Coronary artery (tissue), 2 donors: ENCODE measurements around the gene PSEN2.
A peak's percentile ranks its signal among the peaks of the same experiment; 100 is the strongest.
"Not testable (repeated sequence)": the region's sequence is repeated elsewhere in the genome, so short reads cannot be mapped to it uniquely, and the experiment has no call there.

ENCODE experiments used
- DNase-seq: peaks from one replicate; pipeline ENCODE4 v3.0.0-alpha.2; 2017; ENCODE audit warnings: low spot score
- H3K27ac ChIP-seq, 2 donors: fragments of 200-600 bp; sonication (generic); one replicate each; pipeline ENCODE4 v1.5.1; 2016 to 2019
- H3K4me3 ChIP-seq: fragments of 200-600 bp; sonication (generic); 2 replicates; pipeline ENCODE4 v1.5.1; 2016; ENCODE audit warnings: mild to moderate bottlenecking, moderate library complexity
- CTCF ChIP-seq: fragments of 200-600 bp; sonication (generic); IDR thresholded peaks from one replicate; pipeline ENCODE4 v1.5.1; 2019; ENCODE audit warnings: antibody characterized with exemption

Gene PSEN2

GRCh38 chr1:226826479-226827261 lies 43.7 kb upstream of the PSEN2 start:
- Histone ChIP-seq H3K4me3 (no peak overlapping the region), H3K27ac (peak overlapping the region in 1 of 2 donors; percentile 65)
- no peak for TF ChIP-seq CTCF
- no peak for DNase-seq

GRCh38 chr1:226827458-226827857 lies 43.0 kb upstream of the PSEN2 start:
- DNase-seq = no peak
- Histone ChIP-seq H3K4me3 (peak overlapping the region; percentile 44), H3K27ac (peak overlapping the region; percentile 65 to 80)
- no peak for TF ChIP-seq CTCF

GRCh38 chr1:226827968-226828513 lies 42.4 kb upstream of the PSEN2 start:
- peak overlapping the region; percentile 44 for H3K4me3 ChIP-seq
- peak; percentile 90 for TF ChIP-seq CTCF
- peak; percentile 96 for DNase-seq
- peak overlapping the region; percentile 65 to 80 for H3K27ac ChIP-seq

DNA sequence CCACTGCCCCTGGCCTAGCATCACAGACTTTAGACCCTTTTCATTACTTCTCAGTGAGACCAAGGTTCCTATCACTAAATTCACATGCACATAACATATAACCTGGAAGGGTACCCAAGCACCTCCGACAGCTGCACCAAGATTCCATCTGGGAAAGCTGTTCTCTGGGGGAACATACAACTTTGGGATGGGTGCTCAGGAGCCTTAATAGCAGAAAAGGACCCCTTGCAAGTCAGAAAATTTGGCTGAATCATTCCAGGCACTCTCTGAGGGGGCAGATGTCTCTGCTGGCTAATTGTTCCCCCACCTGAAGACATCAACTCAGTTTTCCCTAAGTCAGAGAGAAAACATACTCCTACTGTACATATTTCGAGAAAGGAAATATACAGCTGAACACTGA lies 41.3 kb upstream of the PSEN2 start:
- no peak for DNase-seq
- H3K27ac ChIP-seq = no peak overlapping the region
- TF ChIP-seq CTCF = no peak
- H3K4me3 ChIP-seq = no peak overlapping the region

- H3K4me3 ChIP-seq = no peak overlapping the region
- no peak for DNase-seq
- TF ChIP-seq CTCF = no peak
- H3K27ac ChIP-seq = no peak overlapping the region
Measured at GRCh38 chr1:226831953-226832352, 38.5 kb upstream of the PSEN2 start.

DNA sequence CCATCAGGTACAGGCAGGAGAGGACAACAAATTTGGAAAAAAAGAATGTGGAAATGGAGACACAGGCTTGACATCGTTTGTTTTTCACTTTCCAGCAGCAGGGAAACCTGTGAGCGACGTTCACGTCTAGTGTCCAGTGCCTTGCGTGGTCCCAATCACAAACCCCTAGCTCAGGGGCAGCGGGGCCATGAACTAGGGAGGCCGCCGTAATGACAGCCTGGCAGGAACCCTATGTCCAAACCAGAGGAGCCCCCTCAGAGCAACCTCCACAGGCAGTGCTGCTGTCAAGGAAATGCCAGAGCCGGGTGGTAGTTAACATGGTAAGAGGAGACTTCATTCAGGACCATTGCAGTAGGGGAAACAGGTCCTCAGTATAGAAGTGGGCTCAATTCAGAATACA lies 37.8 kb upstream of the PSEN2 start:
- no peak for TF ChIP-seq CTCF
- DNase-seq = no peak
- H3K27ac ChIP-seq = no peak overlapping the region
- H3K4me3 ChIP-seq = no peak overlapping the region

- DNase-seq, H3K4me3 ChIP-seq, H3K27ac ChIP-seq: not testable (repeated sequence)
Measured at GRCh38 chr1:226834179-226834578, 36.2 kb upstream of the PSEN2 start.

DNA sequence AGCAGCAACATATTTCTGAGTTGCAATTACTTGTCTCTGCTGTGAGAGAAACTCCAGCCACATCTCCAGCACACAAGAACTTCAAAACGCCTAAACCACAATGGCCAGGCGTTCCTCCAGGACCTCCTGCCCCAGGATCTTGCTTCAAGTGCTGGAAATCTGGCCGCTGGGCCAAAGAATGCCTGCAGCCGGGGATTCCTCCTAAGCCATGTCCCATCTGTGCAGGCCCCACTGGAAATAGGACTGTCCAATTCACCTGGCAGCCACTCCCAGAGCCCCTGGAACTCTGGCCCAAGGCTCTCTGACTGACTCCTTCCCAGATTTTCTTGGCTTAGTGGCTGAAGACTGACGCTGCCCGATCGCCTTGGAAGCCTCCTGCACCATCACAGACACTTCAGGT lies 35.0 kb upstream of the PSEN2 start:
- H3K27ac ChIP-seq, DNase-seq, H3K4me3 ChIP-seq: not testable (repeated sequence)

DNA sequence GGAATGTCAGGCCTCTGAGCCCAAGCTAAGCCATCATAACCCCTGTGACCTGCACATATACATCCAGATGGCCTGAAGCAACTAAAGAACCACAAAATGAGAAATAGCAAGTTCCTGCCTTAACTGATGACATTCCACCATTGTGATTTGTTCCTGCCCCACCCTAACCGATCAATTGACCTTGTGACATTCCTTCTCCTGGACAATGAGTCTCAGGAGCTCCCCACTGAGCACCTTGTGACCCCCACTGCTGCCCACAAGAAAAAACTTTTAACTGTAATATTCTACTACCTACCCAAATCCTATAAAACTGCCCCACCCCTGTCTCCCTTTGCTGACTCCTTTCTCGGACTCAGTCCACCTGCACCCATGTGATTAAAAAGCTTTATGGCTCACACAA lies 32.5 kb upstream of the PSEN2 start:
- H3K4me3 ChIP-seq, DNase-seq, H3K27ac ChIP-seq: not testable (repeated sequence)
